ENCODE measurements around the gene LMAN2L.

LMAN2L gene

GRCh38 chr2:96756788-96757476, 17.1 kb upstream of the LMAN2L start:
- no peak overlapping the region for H3K27ac ChIP-seq (replicated peaks; ENCODE audit: low read length)
- H3K4me3 ChIP-seq (ENCODE audit: low read length in 2 of 2): no peak overlapping the region
- H3K79me1 ChIP-seq (ENCODE audit: low read depth, low read length): peaks cover 4% of the 10 kb centered on the region
- no peaks in the 10 kb centered on the region for H3K27me3 ChIP-seq (ENCODE audit: control insufficient read depth in 3 of 3, insufficient read depth in 3 of 3, low read depth in 1 of 3, low read length in 3 of 3)
- no peak for DNase-seq (ENCODE audit: low spot score)
- peaks cover 0 to 2% of the 10 kb centered on the region in 2 donors for H3K9me3 ChIP-seq (replicated peaks in 1 of 2; ENCODE audit: control insufficient read depth in 2 of 2, insufficient read depth in 1 of 2, low read depth in 1 of 2, low read length in 2 of 2)
- H3K23ac ChIP-seq (ENCODE audit: low read depth, low read length, poor library complexity): no peak overlapping the region
- no peak overlapping the region for H2BK12ac ChIP-seq (ENCODE audit: low read length)
- no peak overlapping the region for H4K8ac ChIP-seq (ENCODE audit: low read depth, low read length)
- no peak overlapping the region for H2BK15ac ChIP-seq (ENCODE audit: low read length)
- H2BK120ac ChIP-seq (ENCODE audit: low read depth, low read length): no peak overlapping the region
- no peak overlapping the region for H3K4me2 ChIP-seq (ENCODE audit: insufficient read depth, low read length, poor library complexity, severe bottlenecking)
- H3K4me1 ChIP-seq (ENCODE audit: control insufficient read depth in 2 of 2, insufficient read depth in 1 of 2, low read depth in 1 of 2, low read length in 2 of 2): peaks cover 8 to 12% of the 10 kb centered on the region in 2 donors
- no CpG with 5 or more reads among the region's 5 CpGs for WGBS, 2 donors (ENCODE audit: extremely low coverage in 2 of 2, insufficient read length in 2 of 2, insufficient replicate concordance in 1 of 2)
- no peak overlapping the region for H3K14ac ChIP-seq (ENCODE audit: low read length)
- no peak overlapping the region for H4K91ac ChIP-seq (ENCODE audit: low read depth, low read length, poor library complexity)
- no peak overlapping the region for H2AK5ac ChIP-seq (ENCODE audit: low read depth, low read length)
- no peak overlapping the region for H2AFZ ChIP-seq (ENCODE audit: low read length)
- H3K9ac ChIP-seq (ENCODE audit: low read depth, low read length, poor library complexity): no peak overlapping the region
- H3K4ac ChIP-seq (ENCODE audit: low read length): no peak overlapping the region
- H3K36me3 ChIP-seq (replicated peaks in 1 of 2; ENCODE audit: control insufficient read depth in 2 of 2, insufficient read depth in 2 of 2, low read length in 2 of 2): no peaks in the 10 kb centered on the region
- H3K18ac ChIP-seq (ENCODE audit: low read length): no peak overlapping the region
- H2BK5ac ChIP-seq (ENCODE audit: low read length): no peak overlapping the region

GRCh38 chr2:96754317-96754716, 14.5 kb upstream of the LMAN2L start:
- Histone ChIP-seq H2BK15ac (ENCODE audit: low read length) (no peak overlapping the region), H3K23ac (ENCODE audit: low read depth, low read length, poor library complexity) (no peak overlapping the region), H3K4ac (ENCODE audit: low read length) (no peak overlapping the region), H4K91ac (ENCODE audit: low read depth, low read length, poor library complexity) (no peak overlapping the region), H3K27me3 (ENCODE audit: control insufficient read depth in 3 of 3, insufficient read depth in 3 of 3, low read depth in 1 of 3, low read length in 3 of 3) (peaks cover 0 to 8% (median 0%) of the 10 kb centered on the region in 3 experiments), H2AK5ac (ENCODE audit: low read depth, low read length) (no peak overlapping the region), H4K8ac (ENCODE audit: low read depth, low read length) (no peak overlapping the region), H3K14ac (ENCODE audit: low read length) (no peak overlapping the region), H3K18ac (ENCODE audit: low read length) (no peak overlapping the region), H3K9me3 (replicated peaks in 1 of 2; ENCODE audit: control insufficient read depth in 2 of 2, insufficient read depth in 1 of 2, low read depth in 1 of 2, low read length in 2 of 2) (no peaks in the 10 kb centered on the region), H3K4me3 (ENCODE audit: low read length in 2 of 2) (no peak overlapping the region), H2BK120ac (ENCODE audit: low read depth, low read length) (no peak overlapping the region), H2BK12ac (ENCODE audit: low read length) (no peak overlapping the region), H3K4me2 (ENCODE audit: insufficient read depth, low read length, poor library complexity, severe bottlenecking) (no peak overlapping the region), H3K79me1 (ENCODE audit: low read depth, low read length) (no peaks in the 10 kb centered on the region), H2AFZ (ENCODE audit: low read length) (no peak overlapping the region), H3K4me1 (ENCODE audit: control insufficient read depth in 2 of 2, insufficient read depth in 1 of 2, low read depth in 1 of 2, low read length in 2 of 2) (peaks cover 0 to 3% of the 10 kb centered on the region in 2 donors), H3K36me3 (replicated peaks in 1 of 2; ENCODE audit: control insufficient read depth in 2 of 2, insufficient read depth in 2 of 2, low read length in 2 of 2) (no peaks in the 10 kb centered on the region), H2BK5ac (ENCODE audit: low read length) (no peak overlapping the region), H3K27ac (replicated peaks; ENCODE audit: low read length) (no peak overlapping the region), H3K9ac (ENCODE audit: low read depth, low read length, poor library complexity) (no peak overlapping the region)
- DNase-seq (ENCODE audit: low spot score): no peak

GRCh38 chr2:96753661-96754282, 13.9 kb upstream of the LMAN2L start:
- no peak overlapping the region for H3K14ac ChIP-seq (ENCODE audit: low read length)
- no peaks in the 10 kb centered on the region for H3K9me3 ChIP-seq (replicated peaks in 1 of 2; ENCODE audit: control insufficient read depth in 2 of 2, insufficient read depth in 1 of 2, low read depth in 1 of 2, low read length in 2 of 2)
- H3K79me1 ChIP-seq (ENCODE audit: low read depth, low read length): no peaks in the 10 kb centered on the region
- H3K27me3 ChIP-seq (ENCODE audit: control insufficient read depth in 3 of 3, insufficient read depth in 3 of 3, low read depth in 1 of 3, low read length in 3 of 3): peaks cover 0 to 8% (median 0%) of the 10 kb centered on the region in 3 experiments
- H3K9ac ChIP-seq (ENCODE audit: low read depth, low read length, poor library complexity): no peak overlapping the region
- H2BK120ac ChIP-seq (ENCODE audit: low read depth, low read length): no peak overlapping the region
- H4K91ac ChIP-seq (ENCODE audit: low read depth, low read length, poor library complexity): no peak overlapping the region
- no peak overlapping the region for H3K4ac ChIP-seq (ENCODE audit: low read length)
- H2BK5ac ChIP-seq (ENCODE audit: low read length): no peak overlapping the region
- H2AFZ ChIP-seq (ENCODE audit: low read length): no peak overlapping the region
- no peak overlapping the region for H3K4me2 ChIP-seq (ENCODE audit: insufficient read depth, low read length, poor library complexity, severe bottlenecking)
- H3K36me3 ChIP-seq (replicated peaks in 1 of 2; ENCODE audit: control insufficient read depth in 2 of 2, insufficient read depth in 2 of 2, low read length in 2 of 2): no peaks in the 10 kb centered on the region
- no peak overlapping the region for H3K23ac ChIP-seq (ENCODE audit: low read depth, low read length, poor library complexity)
- H3K4me1 ChIP-seq (ENCODE audit: control insufficient read depth in 2 of 2, insufficient read depth in 1 of 2, low read depth in 1 of 2, low read length in 2 of 2): no peaks in the 10 kb centered on the region
- H2BK12ac ChIP-seq (ENCODE audit: low read length): no peak overlapping the region
- no peak overlapping the region for H4K8ac ChIP-seq (ENCODE audit: low read depth, low read length)
- no peak overlapping the region for H3K27ac ChIP-seq (replicated peaks; ENCODE audit: low read length)
- DNase-seq (ENCODE audit: low spot score): no peak
- no peak overlapping the region for H2BK15ac ChIP-seq (ENCODE audit: low read length)
- no CpG with 5 or more reads among the region's 7 CpGs for WGBS, 2 donors (ENCODE audit: extremely low coverage in 2 of 2, insufficient read length in 2 of 2, insufficient replicate concordance in 1 of 2)
- no peak overlapping the region for H2AK5ac ChIP-seq (ENCODE audit: low read depth, low read length)
- H3K4me3 ChIP-seq (ENCODE audit: low read length in 2 of 2): no peak overlapping the region
- no peak overlapping the region for H3K18ac ChIP-seq (ENCODE audit: low read length)

GRCh38 chr2:96751800-96752199, 11.9 kb upstream of the LMAN2L start:
- Histone ChIP-seq H3K4me1 (ENCODE audit: control insufficient read depth in 2 of 2, insufficient read depth in 1 of 2, low read depth in 1 of 2, low read length in 2 of 2) (no peaks in the 10 kb centered on the region), H2AFZ (ENCODE audit: low read length) (no peak overlapping the region), H3K9ac (ENCODE audit: low read depth, low read length, poor library complexity) (no peak overlapping the region), H3K4me3 (ENCODE audit: low read length in 2 of 2) (no peak overlapping the region), H2BK12ac (ENCODE audit: low read length) (no peak overlapping the region), H3K79me1 (ENCODE audit: low read depth, low read length) (no peaks in the 10 kb centered on the region), H2AK5ac (ENCODE audit: low read depth, low read length) (no peak overlapping the region), H3K4me2 (ENCODE audit: insufficient read depth, low read length, poor library complexity, severe bottlenecking) (no peak overlapping the region), H4K91ac (ENCODE audit: low read depth, low read length, poor library complexity) (no peak overlapping the region), H3K18ac (ENCODE audit: low read length) (no peak overlapping the region), H3K14ac (ENCODE audit: low read length) (no peak overlapping the region), H4K8ac (ENCODE audit: low read depth, low read length) (no peak overlapping the region), H3K27ac (replicated peaks; ENCODE audit: low read length) (no peak overlapping the region), H2BK5ac (ENCODE audit: low read length) (no peak overlapping the region), H3K23ac (ENCODE audit: low read depth, low read length, poor library complexity) (no peak overlapping the region), H2BK120ac (ENCODE audit: low read depth, low read length) (no peak overlapping the region), H3K4ac (ENCODE audit: low read length) (no peak overlapping the region), H3K27me3 (ENCODE audit: control insufficient read depth in 3 of 3, insufficient read depth in 3 of 3, low read depth in 1 of 3, low read length in 3 of 3) (peaks cover 0 to 8% (median 0%) of the 10 kb centered on the region in 3 experiments), H3K36me3 (replicated peaks in 1 of 2; ENCODE audit: control insufficient read depth in 2 of 2, insufficient read depth in 2 of 2, low read length in 2 of 2) (no peaks in the 10 kb centered on the region), H3K9me3 (replicated peaks in 1 of 2; ENCODE audit: control insufficient read depth in 2 of 2, insufficient read depth in 1 of 2, low read depth in 1 of 2, low read length in 2 of 2) (no peaks in the 10 kb centered on the region), H2BK15ac (ENCODE audit: low read length) (no peak overlapping the region)
- no CpG with 5 or more reads among the region's 9 CpGs for WGBS, 2 donors (ENCODE audit: extremely low coverage in 2 of 2, insufficient read length in 2 of 2, insufficient replicate concordance in 1 of 2)
- no peak for DNase-seq (ENCODE audit: low spot score)

Measured in neuronal stem cell (in vitro differentiated cells).